DOHH2 (cell line): ENCODE data around the gene INPP4B.

Experiments
- EZH2phosphoT487 ChIP-seq: fragments of 200-600 bp; sonication (generic); IDR thresholded peaks from 2 replicates; pipeline ENCODE4 v1.6.1; 2017; ENCODE audit warnings: borderline replicate concordance, mild to moderate bottlenecking, antibody characterized with exemption, low read length, moderate library complexity, mixed read lengths
- TF ChIP-seq, protein P1 (sequence below): fragments of 200-600 bp; sonication (generic); IDR thresholded peaks from one replicate; pipeline ENCODE4 v1.5.1; 2014; ENCODE audit warnings: antibody characterized with exemption, mild to moderate bottlenecking, low read depth, low read length; ENCODE audit not compliant: poor library complexity, severe bottlenecking

DNA sequence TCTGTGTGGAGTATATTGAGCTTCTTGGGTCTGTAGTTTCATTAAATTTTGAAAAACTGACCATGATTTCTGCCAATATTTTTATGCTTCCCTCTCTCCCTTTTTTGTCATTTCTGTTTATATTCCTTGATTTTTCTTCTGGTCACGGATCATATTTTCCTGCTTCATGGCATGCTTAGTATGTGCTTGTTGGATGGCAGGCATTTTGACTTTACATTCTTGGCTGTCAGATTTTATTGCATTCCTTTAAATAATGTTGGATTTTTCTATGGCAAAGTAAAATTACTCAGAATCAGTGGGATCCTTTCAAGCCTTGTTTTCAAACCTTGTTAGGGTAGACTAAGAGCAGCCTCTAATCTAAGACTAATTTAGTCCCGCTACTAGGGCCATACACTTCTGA, 677.9 kb downstream of the INPP4B start:
- TF ChIP-seq, protein P1, sequence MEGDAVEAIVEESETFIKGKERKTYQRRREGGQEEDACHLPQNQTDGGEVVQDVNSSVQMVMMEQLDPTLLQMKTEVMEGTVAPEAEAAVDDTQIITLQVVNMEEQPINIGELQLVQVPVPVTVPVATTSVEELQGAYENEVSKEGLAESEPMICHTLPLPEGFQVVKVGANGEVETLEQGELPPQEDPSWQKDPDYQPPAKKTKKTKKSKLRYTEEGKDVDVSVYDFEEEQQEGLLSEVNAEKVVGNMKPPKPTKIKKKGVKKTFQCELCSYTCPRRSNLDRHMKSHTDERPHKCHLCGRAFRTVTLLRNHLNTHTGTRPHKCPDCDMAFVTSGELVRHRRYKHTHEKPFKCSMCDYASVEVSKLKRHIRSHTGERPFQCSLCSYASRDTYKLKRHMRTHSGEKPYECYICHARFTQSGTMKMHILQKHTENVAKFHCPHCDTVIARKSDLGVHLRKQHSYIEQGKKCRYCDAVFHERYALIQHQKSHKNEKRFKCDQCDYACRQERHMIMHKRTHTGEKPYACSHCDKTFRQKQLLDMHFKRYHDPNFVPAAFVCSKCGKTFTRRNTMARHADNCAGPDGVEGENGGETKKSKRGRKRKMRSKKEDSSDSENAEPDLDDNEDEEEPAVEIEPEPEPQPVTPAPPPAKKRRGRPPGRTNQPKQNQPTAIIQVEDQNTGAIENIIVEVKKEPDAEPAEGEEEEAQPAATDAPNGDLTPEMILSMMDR: no peak
- TF ChIP-seq EZH2phosphoT487: no peak
